Measurements from ENCODE around the gene CRLF2. TPM values are rescaled to one million over a fixed set of nuclear protein-coding genes. Genes with fewer than 3 reads are reported as not detected.

CRLF2 gene
- total RNA-seq, 4 donors from 2014 or later, result 0.47 to 1.0 (median 0.61) TPM

DNA sequence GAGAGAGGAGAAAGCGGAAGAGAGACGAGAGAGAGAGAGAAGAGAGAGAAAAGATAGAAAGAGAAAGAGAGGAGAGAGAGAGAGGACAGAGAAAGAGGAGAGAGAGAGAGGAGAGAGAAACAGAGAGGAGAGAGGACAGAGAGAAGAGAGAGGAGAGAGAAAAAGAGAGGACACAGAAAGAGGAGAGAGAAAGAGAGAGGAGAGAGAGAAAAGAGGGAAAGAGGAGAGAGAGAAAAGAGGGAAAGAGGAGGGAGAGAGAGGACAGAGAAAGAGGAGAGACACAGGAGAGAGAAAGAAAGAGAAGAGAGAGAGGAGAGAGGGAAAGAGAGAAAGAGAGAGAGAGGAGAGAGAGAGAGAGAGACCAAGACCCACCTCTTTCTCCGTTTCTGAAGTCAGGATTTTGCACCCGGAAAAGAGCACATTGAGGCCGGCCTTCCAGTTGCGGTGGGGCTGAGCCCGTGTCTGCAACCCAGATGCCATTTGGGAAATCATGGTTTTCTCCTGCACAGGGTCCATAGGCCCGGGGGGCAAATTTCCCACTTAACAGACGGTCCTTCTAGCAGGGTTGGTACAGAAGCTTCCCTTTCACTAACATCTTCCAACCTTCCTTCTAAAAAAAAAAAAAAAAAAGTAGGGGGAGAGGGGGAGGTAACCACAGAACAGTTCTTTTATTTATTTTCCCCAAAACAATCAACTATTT is 60.9 kb downstream of the CRLF2 start:
- DNase-seq (ENCODE audit: low spot score), result no peak
- ATAC-seq (ENCODE audit: low FRiP score), result no peak
- TF ChIP-seq, protein P1, sequence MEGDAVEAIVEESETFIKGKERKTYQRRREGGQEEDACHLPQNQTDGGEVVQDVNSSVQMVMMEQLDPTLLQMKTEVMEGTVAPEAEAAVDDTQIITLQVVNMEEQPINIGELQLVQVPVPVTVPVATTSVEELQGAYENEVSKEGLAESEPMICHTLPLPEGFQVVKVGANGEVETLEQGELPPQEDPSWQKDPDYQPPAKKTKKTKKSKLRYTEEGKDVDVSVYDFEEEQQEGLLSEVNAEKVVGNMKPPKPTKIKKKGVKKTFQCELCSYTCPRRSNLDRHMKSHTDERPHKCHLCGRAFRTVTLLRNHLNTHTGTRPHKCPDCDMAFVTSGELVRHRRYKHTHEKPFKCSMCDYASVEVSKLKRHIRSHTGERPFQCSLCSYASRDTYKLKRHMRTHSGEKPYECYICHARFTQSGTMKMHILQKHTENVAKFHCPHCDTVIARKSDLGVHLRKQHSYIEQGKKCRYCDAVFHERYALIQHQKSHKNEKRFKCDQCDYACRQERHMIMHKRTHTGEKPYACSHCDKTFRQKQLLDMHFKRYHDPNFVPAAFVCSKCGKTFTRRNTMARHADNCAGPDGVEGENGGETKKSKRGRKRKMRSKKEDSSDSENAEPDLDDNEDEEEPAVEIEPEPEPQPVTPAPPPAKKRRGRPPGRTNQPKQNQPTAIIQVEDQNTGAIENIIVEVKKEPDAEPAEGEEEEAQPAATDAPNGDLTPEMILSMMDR (IDR thresholded peaks at IDR 0.05), result no peak

DNA sequence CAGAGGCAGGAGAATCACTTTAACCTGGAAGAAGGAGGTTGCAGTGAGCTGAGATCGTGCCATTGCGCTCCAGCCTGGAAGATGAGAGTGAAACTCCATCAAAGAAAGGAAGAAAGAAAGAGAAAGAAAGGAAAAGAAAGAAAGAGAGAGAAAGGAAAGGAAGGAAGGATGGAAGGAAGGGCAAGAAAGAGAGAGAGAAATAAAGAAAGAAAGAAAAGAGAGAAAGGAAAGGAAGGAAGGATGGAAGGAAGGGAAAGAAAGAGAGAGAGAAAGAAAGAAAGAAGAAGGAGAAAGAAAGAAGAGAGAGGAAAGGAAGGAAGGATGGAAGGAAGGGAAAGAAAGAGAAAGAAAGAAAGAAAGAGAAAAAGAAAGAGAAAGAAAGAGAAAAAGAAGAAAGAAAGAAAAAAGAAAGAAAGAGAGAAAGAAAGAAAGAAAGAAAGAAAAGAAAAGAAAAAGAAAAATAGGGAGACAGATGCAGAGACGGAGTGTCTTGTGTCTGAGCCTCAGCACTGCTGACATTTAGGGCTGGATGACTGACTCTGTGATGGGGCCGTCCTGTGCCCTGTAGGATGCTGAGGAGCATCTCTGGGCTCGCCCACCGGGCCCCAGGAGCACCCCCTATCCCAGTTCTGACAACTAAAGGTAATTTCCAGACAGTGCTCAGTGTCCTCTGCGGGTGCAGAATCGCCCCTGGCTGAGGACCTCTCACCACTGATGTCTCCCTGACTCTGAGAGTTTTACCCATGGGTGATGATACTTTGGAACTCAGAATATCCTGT is 61.7 kb downstream of the CRLF2 start:
- DNase-seq (ENCODE audit: low spot score), result no peak
- TF ChIP-seq, protein P1 (IDR thresholded peaks at IDR 0.05), result no peak
- ATAC-seq (ENCODE audit: low FRiP score), result no peak

DNA sequence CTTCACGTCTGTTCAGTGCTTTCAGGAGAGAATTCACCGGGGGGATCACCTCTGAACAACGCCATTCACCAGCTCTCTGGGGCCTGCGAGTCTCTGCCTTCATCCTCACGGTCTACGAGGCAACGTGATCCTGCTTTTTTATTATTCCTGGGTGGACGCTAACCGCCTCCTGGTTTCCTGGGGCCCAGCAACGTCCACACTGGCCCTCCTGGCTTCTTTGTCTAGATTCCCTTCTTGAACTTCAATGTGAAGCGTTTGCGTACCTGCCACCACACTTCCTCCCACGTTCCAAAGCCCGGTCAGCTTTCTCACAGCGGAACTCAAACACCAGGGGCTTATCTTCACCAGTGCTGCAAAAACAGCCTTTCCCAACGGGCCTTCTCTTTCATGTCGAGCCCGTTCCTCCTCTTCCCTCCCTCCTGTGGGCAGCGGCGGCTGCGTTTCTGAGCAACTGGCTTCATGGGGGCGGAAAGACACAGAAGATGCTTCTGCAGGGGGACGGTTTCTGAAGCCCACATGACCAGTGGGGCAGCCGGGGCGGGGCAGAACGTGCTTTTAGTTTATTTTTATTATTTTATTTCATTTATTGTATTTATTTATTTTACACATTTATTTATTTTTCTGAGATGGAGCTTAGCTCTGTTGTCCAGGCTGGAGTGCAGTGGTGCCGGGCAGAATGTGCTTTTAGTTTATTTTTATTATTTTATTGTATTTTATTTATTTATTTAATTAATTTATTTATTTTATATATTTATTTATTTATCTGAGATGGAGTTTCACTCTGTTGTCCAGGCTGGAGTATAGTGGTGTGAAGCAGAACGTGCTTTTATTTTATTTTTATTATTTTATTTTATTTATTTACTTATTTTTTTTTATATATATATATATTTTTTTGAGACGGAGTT is 64.6 kb downstream of the CRLF2 start:
- DNase-seq (ENCODE audit: low spot score) (no peak), ATAC-seq (ENCODE audit: low FRiP score) (no peak)
- TF ChIP-seq, protein P1 (IDR thresholded peaks at IDR 0.05), result no peak

DNA sequence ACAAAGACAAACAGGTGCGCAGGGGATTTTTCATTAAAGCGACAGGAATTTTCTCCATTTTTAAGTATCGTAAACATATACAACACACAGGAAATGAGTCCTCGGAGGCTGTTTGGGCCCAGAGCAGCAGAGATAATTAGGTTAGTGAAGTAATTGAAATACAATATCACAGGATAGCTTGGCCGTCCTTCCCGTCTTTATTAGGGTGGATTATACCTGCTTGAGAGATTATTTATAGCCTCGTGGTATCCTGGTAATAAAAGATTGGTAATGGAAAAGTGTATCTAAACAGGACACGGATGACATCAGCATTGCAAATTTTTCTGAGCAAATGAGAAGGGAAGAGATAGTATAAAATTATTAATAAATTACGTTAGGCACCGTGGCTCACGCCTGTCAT is 68.2 kb downstream of the CRLF2 start:
- DNase-seq (ENCODE audit: low spot score) (no peak), ATAC-seq (ENCODE audit: low FRiP score) (no peak)
- TF ChIP-seq, protein P1 (IDR thresholded peaks at IDR 0.05), result no peak

Other genes starting within 250 kb of the CRLF2 start
- 10 to 100 TPM; 10.3 to 82.9 (median 29.1) TPM for gene CSF2RA, start 56.2 kb upstream of the CRLF2 start, total RNA-seq
- gene IL3RA, start 124.1 kb upstream of the CRLF2 start, total RNA-seq, result 10 to 100 TPM in 3 of 4 donors, 1 to 10 TPM in 1; 5.2 to 38.3 (median 20.6) TPM
- 100 to 1,000 TPM; 342 to 468 (median 415) TPM for gene SLC25A6, start 179.5 kb upstream of the CRLF2 start, total RNA-seq
- gene ASMTL, start 240.3 kb upstream of the CRLF2 start, total RNA-seq, result 10 to 100 TPM; 17.9 to 27.3 (median 21.8) TPM